GM12878 (cell line): Measurements from ENCODE around the gene RNF148.

Source experiments
- CHD1 ChIP-seq: IDR thresholded peaks from 2 replicates; pipeline ENCODE4 v1.6.1; 2012; ENCODE audit warnings: low read depth, low read length, improper control_type of control experiment
- EZH2 ChIP-seq: IDR thresholded peaks from 2 replicates; pipeline ENCODE4 v1.6.1; 2012; ENCODE audit warnings: low read depth, mild to moderate bottlenecking, control low read depth, inconsistent platforms, low read length, borderline replicate concordance; ENCODE audit not compliant: control insufficient read depth
- HDAC2 ChIP-seq: fragments of 200-600 bp; sonication (generic); IDR thresholded peaks from 2 replicates; pipeline ENCODE4 v1.6.1; 2017
- POLR2A ChIP-seq: IDR thresholded peaks from 2 replicates; pipeline ENCODE4 v1.6.1; 2011; ENCODE audit warnings: low read depth, mild to moderate bottlenecking, low read length
- POLR2AphosphoS5 ChIP-seq: IDR thresholded peaks from 2 replicates; pipeline ENCODE4 v1.6.1; 2011; ENCODE audit warnings: mild to moderate bottlenecking, low read length, inconsistent platforms
- RAD51 ChIP-seq: fragments of 450-650 bp; IDR thresholded peaks from 2 replicates; pipeline ENCODE4 v1.6.1; 2016; ENCODE audit warnings: moderate library complexity, mild to moderate bottlenecking, inconsistent platforms
- SMARCA5 ChIP-seq: fragments of 450-650 bp; IDR thresholded peaks from 2 replicates; pipeline ENCODE4 v1.6.1; 2017; ENCODE audit warnings: mild to moderate bottlenecking
- SMC3 ChIP-seq: IDR thresholded peaks from 2 replicates; pipeline ENCODE4 v1.6.1; 2011; ENCODE audit warnings: low read length, improper control_type of control experiment, borderline replicate concordance
- SUPT20H ChIP-seq: IDR thresholded peaks from 2 replicates; pipeline ENCODE4 v1.6.1; 2011; ENCODE audit warnings: low read depth, mild to moderate bottlenecking, low read length, moderate library complexity, borderline replicate concordance; ENCODE audit not compliant: control insufficient read depth
- TAF1 ChIP-seq: IDR thresholded peaks from 2 replicates; pipeline ENCODE4 v1.6.1; 2011; ENCODE audit warnings: mild to moderate bottlenecking, low read depth, low read length, borderline replicate concordance
- TF ChIP-seq, protein P1 (sequence below), 3 experiments: IDR thresholded peaks in 2 of 3; conservative IDR thresholded peaks in 1 of 3; 2 replicates each; pipeline ENCODE4 v1.5.1; 2011; ENCODE audit warnings: low read depth in 3 of 3, low read length in 3 of 3, mild to moderate bottlenecking in 3 of 3, control low read depth in 2 of 3, moderate library complexity in 2 of 3, inconsistent platforms in 1 of 3, mixed read lengths in 1 of 3; ENCODE audit not compliant: control insufficient read depth in 2 of 3, insufficient read depth in 1 of 3; ENCODE audit errors: extremely low read depth in 1 of 3

DNA sequence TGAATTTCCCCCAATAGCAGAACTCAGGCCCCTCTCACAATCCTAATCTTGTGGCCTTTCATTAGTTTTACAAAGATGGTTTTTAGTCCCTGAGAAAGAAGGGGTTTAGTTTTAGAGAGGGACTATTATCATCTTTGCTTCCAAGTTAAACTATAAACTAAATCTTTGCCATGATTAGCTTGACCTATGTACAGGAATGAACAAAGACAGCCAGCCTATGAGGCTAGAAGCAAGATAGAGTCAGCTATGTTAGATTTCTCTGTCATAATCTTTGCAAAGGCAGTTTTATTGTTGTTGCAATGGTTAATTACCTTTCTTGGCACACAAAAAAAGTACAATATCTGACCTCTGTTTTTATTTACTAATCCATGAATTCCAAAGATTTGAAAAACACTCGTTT, 22.9 kb downstream of the RNF148 start:
- TF ChIP-seq TAF1 (no peak), RAD51 (no peak), POLR2A (no peak), POLR2AphosphoS5 (no peak), SMARCA5 (no peak), CHD1 (no peak), HDAC2 (no peak), EZH2 (no peak), SMC3 (no peak), SUPT20H (no peak)
- TF ChIP-seq, protein P1, sequence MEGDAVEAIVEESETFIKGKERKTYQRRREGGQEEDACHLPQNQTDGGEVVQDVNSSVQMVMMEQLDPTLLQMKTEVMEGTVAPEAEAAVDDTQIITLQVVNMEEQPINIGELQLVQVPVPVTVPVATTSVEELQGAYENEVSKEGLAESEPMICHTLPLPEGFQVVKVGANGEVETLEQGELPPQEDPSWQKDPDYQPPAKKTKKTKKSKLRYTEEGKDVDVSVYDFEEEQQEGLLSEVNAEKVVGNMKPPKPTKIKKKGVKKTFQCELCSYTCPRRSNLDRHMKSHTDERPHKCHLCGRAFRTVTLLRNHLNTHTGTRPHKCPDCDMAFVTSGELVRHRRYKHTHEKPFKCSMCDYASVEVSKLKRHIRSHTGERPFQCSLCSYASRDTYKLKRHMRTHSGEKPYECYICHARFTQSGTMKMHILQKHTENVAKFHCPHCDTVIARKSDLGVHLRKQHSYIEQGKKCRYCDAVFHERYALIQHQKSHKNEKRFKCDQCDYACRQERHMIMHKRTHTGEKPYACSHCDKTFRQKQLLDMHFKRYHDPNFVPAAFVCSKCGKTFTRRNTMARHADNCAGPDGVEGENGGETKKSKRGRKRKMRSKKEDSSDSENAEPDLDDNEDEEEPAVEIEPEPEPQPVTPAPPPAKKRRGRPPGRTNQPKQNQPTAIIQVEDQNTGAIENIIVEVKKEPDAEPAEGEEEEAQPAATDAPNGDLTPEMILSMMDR (IDR thresholded peaks at IDR 0.05 in 2 of 3, conservative IDR thresholded peaks at IDR 0.05 in 1 of 3; ENCODE audit: control insufficient read depth in 2 of 3, extremely low read depth in 1 of 3, insufficient read depth in 1 of 3, low read depth in 3 of 3, low read length in 3 of 3), result no peak
